Central memory CD8-positive, alpha-beta T cell (primary cell): ENCODE measurements around the gene AP5B1.
"Not testable (repeated sequence)": the region's sequence is repeated elsewhere in the genome, so short reads cannot be mapped to it uniquely, and the experiment has no call there.

Experiments used
- ATAC-seq: fragments of 150-1000 bp; cut with Tn5 transposase; replicated peaks from 2 replicates; pipeline ENCODE4 v1.10.0; 2022; ENCODE audit warnings: mild to moderate bottlenecking, moderate FRiP score, moderate number of reproducible peaks; ENCODE audit not compliant: poor library complexity, severe bottlenecking; ENCODE audit errors: extremely low read depth
- DNase-seq, 2 donors: peaks; one replicate each; pipeline ENCODE4 v3.0.0; 2021; ENCODE audit warnings: low spot score in 2 of 2
- H3K27ac Mint-ChIP-seq: one replicate; pipeline ENCODE4 v1.8.0; 2022; ENCODE audit warnings: low read depth, mild to moderate bottlenecking, moderate library complexity, mixed read lengths
- H3K27me3 Mint-ChIP-seq: one replicate; pipeline ENCODE4 v1.8.0; 2022; ENCODE audit warnings: mixed read lengths
- H3K36me3 Mint-ChIP-seq: one replicate; pipeline ENCODE4 v1.8.0; 2022; ENCODE audit warnings: mild to moderate bottlenecking, moderate library complexity, mixed read lengths; ENCODE audit not compliant: insufficient read depth
- H3K4me1 Mint-ChIP-seq: one replicate; pipeline ENCODE4 v1.8.0; 2022; ENCODE audit warnings: mixed read lengths
- H3K4me3 Mint-ChIP-seq: one replicate; pipeline ENCODE4 v1.8.0; 2022; ENCODE audit warnings: mild to moderate bottlenecking, moderate library complexity, mixed read lengths
- H3K9me3 Mint-ChIP-seq: one replicate; pipeline ENCODE4 v1.8.0; 2022; ENCODE audit warnings: mixed read lengths

The AP5B1 gene

DNA sequence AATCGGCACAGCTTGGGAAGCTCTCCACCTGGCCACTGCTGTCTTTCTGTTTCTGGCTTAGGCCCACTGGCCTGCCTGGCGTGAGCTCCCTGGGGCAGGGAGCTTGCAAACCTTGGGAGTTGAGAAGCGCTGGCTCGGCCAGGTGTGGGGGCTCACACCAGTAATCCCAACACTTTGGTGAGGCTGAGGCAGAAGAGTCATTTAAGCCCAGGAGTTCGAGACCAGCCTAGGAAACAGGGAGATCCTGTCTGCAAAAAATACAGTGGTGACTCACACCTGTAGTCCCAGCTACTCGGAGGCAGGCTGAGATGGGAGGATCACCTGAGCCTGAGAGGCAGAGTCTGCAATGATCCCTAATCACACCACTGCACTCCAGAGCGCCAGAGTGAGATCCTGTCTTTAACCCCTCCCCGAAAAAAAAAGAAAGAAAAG, 4.0 kb downstream of the AP5B1 start:
- H3K27ac Mint-ChIP-seq: no peak overlapping the region
- H3K9me3 Mint-ChIP-seq: no peaks in the 10 kb centered on the region
- no peak for ATAC-seq
- peaks cover 7% of the 10 kb centered on the region for H3K36me3 Mint-ChIP-seq
- DNase-seq: no peak
- peaks cover 13% of the 10 kb centered on the region for H3K4me1 Mint-ChIP-seq
- no peak overlapping the region for H3K4me3 Mint-ChIP-seq
- no peaks in the 10 kb centered on the region for H3K27me3 Mint-ChIP-seq

DNA sequence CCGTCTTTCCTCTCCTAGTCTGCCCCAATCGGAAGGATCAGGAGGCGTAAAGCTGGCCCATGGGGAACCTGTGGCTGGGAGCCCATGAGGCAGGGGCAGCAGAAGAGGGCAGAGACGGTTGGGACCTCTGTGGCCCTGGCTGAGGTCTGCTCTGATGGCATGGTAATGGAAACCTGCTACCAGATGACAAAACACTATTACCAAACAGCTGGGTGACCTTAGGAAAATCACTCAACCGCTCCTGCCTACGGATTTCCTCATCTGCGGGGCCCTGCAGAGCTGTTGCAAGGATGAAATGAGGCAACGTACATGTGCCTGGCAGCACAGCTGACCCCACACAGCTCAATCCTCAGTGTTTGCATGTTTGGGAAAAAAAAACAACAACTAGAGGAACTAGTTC, 4.6 kb downstream of the AP5B1 start:
- no peaks in the 10 kb centered on the region for H3K27me3 Mint-ChIP-seq
- no peaks in the 10 kb centered on the region for H3K9me3 Mint-ChIP-seq
- DNase-seq (no peak), ATAC-seq (no peak)
- H3K27ac Mint-ChIP-seq: no peak overlapping the region
- H3K4me1 Mint-ChIP-seq: peaks cover 13% of the 10 kb centered on the region
- no peak overlapping the region for H3K4me3 Mint-ChIP-seq
- peaks cover 7% of the 10 kb centered on the region for H3K36me3 Mint-ChIP-seq

DNA sequence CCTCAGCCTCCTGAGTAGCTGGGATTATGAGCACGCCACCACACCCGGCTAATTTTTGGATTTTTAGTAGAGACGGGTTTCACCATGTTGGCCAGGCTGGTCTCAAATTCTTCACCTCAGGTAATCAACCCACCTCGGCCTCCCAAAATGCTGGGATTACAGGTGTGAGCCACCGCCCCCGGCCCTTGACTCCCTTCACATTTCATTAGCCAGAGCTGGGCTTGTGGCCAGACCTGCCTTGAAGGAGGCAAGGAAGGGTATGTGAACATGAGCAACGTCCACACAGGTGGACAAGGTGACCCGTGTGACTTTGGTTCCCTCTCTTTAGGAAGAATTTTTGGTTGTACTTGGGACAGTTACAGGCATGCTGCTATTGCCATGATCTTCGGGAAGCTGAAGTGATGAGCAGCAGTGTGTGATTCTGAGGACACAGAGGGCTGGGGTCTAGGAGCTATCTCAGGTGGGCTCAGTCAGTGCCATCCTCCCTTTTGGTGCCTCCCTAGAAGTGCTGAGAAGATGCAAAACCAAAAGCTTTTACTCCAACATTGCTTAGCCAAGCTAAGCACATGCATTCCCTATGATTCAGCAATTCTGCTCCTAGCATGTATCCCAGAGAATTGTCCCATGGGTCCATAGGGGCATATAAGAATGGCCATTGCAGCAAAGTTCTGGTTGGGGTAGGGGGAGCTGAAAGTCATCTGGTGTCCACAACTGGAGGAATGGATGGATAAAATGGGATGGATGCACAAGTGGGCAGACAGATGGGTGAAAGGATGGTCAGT, 6.1 kb downstream of the AP5B1 start:
- Mint-ChIP-seq H3K9me3 (no peaks in the 10 kb centered on the region), H3K4me1 (peaks cover 9% of the 10 kb centered on the region), H3K4me3 (no peak overlapping the region), H3K36me3 (peaks cover 3% of the 10 kb centered on the region), H3K27ac (no peak overlapping the region), H3K27me3 (no peaks in the 10 kb centered on the region)
- DNase-seq (no peak), ATAC-seq (no peak)

DNA sequence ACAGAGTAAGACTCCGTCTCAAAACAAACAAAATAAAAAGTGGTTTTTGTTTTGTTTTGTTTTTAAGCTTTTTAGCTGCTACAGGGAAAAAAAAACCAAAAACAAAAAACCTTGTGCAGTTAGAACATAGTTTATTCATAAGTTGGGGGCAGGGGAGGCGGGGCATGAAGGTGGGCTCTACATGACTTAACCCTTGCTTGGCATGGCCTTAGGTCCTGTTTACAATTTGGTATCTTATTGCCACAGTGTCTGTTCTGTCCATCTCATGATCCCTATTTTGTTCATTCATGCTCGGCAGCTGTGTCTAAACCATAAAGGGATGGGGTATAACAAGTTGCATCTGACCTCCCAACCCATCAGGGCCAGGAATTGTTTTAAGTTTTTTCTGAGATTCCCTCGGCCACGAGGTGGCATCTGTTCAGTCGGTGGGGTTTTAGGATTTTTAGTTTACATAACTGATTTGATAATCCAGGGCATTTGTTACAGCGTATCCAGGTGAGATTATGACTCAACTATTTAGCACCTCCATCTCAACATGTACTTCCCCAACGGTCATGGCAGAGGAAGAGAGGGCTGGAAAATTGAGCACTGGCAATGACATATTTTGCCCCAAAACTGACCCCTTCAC, 6.9 kb downstream of the AP5B1 start:
- Mint-ChIP-seq H3K4me1 (peaks cover 11% of the 10 kb centered on the region), H3K36me3 (peaks cover 3% of the 10 kb centered on the region), H3K9me3 (no peaks in the 10 kb centered on the region), H3K27ac (no peak overlapping the region), H3K27me3 (no peaks in the 10 kb centered on the region), H3K4me3 (no peak overlapping the region)
- DNase-seq (no peak), ATAC-seq (no peak)

DNA sequence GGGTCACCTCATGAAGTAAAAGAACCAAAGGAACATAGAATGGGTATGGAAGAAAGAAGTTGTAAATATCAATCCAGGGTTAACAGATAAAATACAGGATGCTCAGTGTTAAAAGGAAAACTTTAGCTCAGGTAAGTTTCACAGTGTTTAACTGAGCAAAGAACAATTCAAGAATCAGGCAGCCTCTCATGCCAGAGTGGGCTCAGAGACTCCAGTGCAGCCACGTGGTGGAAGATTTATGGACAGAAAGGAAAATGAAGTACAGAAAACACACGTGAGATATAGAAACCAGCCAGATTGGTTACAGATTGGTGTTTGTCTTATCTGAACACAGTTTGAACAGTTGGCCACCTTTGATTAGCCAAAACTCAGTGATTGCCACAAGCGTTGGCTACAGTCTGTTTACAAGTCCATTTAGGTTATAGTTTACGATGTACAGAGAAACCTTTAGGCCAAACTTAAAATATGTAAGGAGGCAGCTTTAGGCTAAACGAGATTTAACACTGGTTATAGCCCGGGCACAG, 9.1 kb downstream of the AP5B1 start:
- Mint-ChIP-seq H3K4me3 (no peak overlapping the region), H3K9me3 (no peaks in the 10 kb centered on the region), H3K36me3 (no peaks in the 10 kb centered on the region), H3K4me1 (peaks cover 6% of the 10 kb centered on the region), H3K27me3 (no peaks in the 10 kb centered on the region), H3K27ac (no peak overlapping the region)
- DNase-seq: no peak
- no peak for ATAC-seq

DNA sequence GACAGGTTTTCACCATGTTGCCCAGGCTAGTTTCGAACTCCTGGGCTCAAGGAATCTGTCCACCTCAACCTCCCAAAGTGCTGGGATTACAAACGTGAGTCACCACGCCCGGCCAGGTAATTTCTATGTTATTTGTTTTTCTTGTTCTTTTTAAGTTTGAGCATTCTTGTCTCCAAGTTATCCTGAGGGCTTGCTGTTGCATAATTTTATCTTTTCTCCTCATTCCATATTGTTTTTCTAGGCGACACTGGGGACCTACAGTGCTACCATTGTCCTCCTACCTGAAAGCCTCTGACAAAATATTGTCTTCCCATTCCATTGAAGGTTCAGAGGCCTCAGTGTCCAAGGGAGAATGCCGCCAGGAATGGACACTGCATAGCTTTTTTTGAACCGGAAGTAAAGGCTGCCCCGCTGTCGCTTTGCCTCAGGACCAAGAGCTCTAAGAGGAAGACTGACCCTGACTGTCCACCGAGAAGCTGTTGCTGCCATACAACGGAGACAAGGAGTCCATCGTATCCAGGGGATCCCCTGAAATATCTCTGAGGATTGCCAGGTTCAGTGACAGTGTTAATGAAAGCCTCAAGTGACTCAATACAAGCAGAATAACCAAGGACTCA, 9.7 kb downstream of the AP5B1 start:
- H3K4me3 Mint-ChIP-seq: no peak overlapping the region
- H3K36me3 Mint-ChIP-seq: no peaks in the 10 kb centered on the region
- H3K9me3 Mint-ChIP-seq: no peaks in the 10 kb centered on the region
- peaks cover 6% of the 10 kb centered on the region for H3K4me1 Mint-ChIP-seq
- ATAC-seq (no peak), DNase-seq (no peak)
- H3K27ac Mint-ChIP-seq: no peak overlapping the region
- H3K27me3 Mint-ChIP-seq: no peaks in the 10 kb centered on the region

DNA sequence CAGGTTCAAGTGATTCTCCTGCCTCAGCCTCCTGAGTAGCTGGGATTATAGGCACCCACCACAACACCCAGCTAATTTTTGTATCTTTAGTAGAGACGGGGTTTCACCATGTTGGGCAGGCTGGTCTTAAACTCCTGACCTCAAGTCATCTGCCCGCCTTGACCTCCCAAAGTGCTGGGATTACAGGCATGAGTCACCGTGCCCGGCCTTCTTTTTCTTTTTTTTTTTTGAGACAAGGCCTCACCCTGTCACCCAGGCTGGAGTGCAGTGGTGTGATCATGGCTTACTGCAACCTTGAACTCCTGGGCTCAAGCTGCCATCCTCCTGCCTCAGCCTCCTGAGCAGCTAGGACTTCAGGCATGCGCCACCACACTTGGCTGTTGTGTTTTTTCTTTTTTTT, 13.0 kb downstream of the AP5B1 start:
- not testable (repeated sequence) for H3K27me3 Mint-ChIP-seq, DNase-seq, H3K9me3 Mint-ChIP-seq

DNA sequence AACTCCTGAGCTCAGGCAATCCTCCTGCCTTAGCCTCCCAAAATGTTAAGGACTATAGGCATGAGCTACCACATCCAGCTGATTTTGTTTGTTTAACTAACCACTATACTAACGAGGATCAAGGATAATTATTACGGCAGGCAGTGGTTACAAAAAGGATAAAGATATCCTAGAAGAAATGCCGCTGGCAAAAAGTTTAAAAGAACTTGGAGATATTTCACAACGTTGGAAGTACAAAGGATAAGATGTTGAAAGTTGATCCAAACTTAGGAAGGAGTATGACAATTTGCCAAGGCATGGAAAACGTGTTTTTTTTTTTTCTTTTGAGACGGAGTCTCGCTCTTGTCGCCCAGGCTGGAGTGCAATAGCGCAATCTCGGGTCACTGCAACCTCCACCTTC, 13.4 kb downstream of the AP5B1 start:
- H3K27me3 Mint-ChIP-seq: no peaks in the 10 kb centered on the region
- H3K27ac Mint-ChIP-seq: no peak overlapping the region
- H3K9me3 Mint-ChIP-seq: no peaks in the 10 kb centered on the region
- no peak overlapping the region for H3K4me3 Mint-ChIP-seq
- ATAC-seq (no peak), DNase-seq (no peak)
- H3K4me1 Mint-ChIP-seq: peaks cover 6% of the 10 kb centered on the region
- peaks cover 1% of the 10 kb centered on the region for H3K36me3 Mint-ChIP-seq

More for the DNA sequence above, 13.0 kb downstream of the AP5B1 start:
- not testable (repeated sequence) for ATAC-seq, H3K27ac Mint-ChIP-seq, H3K4me1 Mint-ChIP-seq, H3K36me3 Mint-ChIP-seq, H3K4me3 Mint-ChIP-seq

DNA sequence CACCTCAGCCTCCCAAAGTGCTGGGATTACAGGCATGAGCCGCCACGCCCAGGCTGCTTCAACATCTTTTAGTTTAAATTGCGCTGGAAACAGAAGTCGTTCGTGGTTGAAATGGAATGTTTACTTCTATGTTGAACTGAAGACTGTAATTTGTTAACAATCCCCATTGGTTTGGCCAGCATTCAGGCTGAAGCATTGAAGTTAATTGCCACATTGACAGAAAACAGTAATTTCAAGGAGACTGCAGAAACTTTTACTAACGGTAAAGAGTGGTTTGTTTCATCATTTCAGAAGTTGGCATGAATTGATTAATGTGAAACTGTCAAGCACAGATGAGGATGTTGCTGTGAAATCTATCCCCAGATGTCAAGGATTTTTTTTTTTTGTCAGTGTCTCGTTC, 14.2 kb downstream of the AP5B1 start:
- Mint-ChIP-seq H3K4me3 (no peak overlapping the region), H3K9me3 (no peaks in the 10 kb centered on the region), H3K4me1 (peaks cover 6% of the 10 kb centered on the region), H3K27ac (no peak overlapping the region), H3K27me3 (no peaks in the 10 kb centered on the region), H3K36me3 (peaks cover 1% of the 10 kb centered on the region)
- ATAC-seq (no peak), DNase-seq (no peak)

DNA sequence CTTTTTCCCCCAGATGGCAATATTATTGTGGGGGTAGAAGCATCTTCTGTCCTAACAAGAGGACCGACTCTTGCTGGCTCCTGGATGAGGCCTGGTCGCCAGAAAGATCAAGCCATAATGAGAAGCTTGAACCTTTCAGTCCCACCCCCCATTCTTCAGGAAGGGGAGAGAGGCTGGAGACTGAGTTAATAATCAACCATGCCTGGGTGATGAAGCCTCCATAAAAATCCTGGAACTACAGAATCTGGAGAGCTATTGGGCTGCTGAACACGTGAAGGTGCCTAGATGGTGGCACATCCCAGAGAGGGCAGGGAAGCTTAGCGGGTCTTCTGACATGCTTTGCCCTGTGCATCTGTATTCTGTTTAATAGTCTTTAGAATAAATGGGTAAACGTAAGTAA, 16.3 kb downstream of the AP5B1 start:
- DNase-seq: no peak
- ATAC-seq: no peak
- H3K27me3 Mint-ChIP-seq: peaks cover 13% of the 10 kb centered on the region

DNA sequence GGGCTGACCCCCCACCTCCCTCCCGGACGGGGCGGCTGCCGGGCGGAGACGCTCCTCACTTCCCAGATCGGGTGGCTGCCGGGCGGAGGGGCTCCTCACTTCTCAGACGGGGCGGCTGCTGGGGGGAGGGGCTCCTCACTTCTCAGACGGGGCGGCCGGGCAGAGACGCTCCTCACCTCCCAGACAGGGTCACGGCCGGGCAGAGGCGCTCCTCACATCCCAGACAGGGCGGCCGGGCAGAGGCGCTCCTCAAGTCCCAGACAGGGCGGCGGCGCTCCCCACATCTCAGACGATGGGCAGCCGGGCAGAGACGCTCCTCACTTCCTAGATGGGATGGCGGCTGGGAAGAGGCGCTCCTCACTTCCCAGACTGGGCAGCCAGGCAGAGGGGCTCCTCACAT, 18.0 kb downstream of the AP5B1 start:
- not testable (repeated sequence) for H3K36me3 Mint-ChIP-seq, H3K4me3 Mint-ChIP-seq, H3K9me3 Mint-ChIP-seq, ATAC-seq, H3K4me1 Mint-ChIP-seq, H3K27ac Mint-ChIP-seq, DNase-seq
- peaks cover 22% of the 10 kb centered on the region for H3K27me3 Mint-ChIP-seq

More for the DNA sequence above, 16.3 kb downstream of the AP5B1 start:
- no peaks in the 10 kb centered on the region for H3K9me3 Mint-ChIP-seq
- H3K4me1 Mint-ChIP-seq: peaks cover under 1% of the 10 kb centered on the region
- no peak overlapping the region for H3K4me3 Mint-ChIP-seq
- H3K27ac Mint-ChIP-seq: no peak overlapping the region
- peaks cover 5% of the 10 kb centered on the region for H3K36me3 Mint-ChIP-seq

DNA sequence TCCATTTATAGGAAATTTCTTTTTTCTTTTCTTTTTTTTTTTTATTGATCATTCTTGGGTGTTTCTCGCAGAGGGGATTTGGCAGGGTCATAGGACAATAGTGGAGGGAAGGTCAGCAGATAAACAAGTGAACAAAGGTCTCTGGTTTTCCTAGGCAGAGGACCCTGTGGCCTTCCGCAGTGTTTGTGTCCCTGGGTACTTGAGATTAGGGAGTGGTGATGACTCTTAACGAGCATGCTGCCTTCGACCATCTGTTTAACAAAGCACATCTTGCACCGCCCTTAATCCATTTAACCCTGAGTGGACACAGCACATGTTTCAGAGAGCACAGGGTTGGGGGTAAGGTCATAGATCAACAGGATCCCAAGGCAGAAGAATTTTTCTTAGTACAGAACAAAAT, 18.6 kb downstream of the AP5B1 start:
- peaks cover 27% of the 10 kb centered on the region for H3K27me3 Mint-ChIP-seq
- DNase-seq, H3K27ac Mint-ChIP-seq, H3K36me3 Mint-ChIP-seq, H3K4me1 Mint-ChIP-seq, ATAC-seq, H3K4me3 Mint-ChIP-seq, H3K9me3 Mint-ChIP-seq: not testable (repeated sequence)

DNA sequence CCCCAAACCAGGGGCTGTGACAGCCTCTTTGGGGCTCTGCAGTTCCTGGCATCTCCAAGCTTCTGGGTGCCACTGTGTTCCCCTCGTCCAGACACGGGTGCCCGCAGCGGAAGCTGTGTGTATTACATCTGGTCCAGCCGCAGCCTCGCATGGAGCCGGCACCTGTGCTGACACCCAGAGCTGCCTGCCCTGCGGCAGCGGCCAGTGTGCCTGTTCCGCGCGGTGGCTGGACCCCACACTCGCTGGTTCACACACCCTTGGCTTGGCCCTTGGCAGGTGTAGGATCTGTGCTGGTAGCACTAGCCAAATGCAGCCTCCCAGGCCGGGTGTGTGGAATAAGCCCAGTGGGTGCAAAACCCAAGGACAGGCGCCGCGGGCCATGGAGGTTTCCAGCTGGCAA, 35.7 kb downstream of the AP5B1 start:
- no peak for DNase-seq
- no peak overlapping the region for H3K4me3 Mint-ChIP-seq

More for the DNA sequence above, 35.7 kb downstream of the AP5B1 start:
- Mint-ChIP-seq H3K9me3 (no peaks in the 10 kb centered on the region), H3K27ac (no peak overlapping the region), H3K27me3 (peaks cover 58% of the 10 kb centered on the region), H3K4me1 (no peaks in the 10 kb centered on the region), H3K36me3 (no peaks in the 10 kb centered on the region)
- ATAC-seq: no peak
